PFSK-1 (cell line): ENCODE data around the gene POU2AF1.

Source experiments
- FOXP2 ChIP-seq: optimal IDR thresholded peaks from 2 replicates; pipeline ENCODE3; 2011; ENCODE audit warnings: borderline replicate concordance, control low read depth, inconsistent platforms; ENCODE audit not compliant: insufficient read depth; ENCODE audit errors: extremely low read length, extremely low read depth
- POLR2AphosphoS5 ChIP-seq: IDR thresholded peaks from 2 replicates; pipeline ENCODE4 v1.6.1; 2012; ENCODE audit warnings: low read depth, mild to moderate bottlenecking, control low read depth, low read length, moderate library complexity
- REST ChIP-seq, 2 experiments: IDR thresholded peaks; 2 replicates each; pipeline versions ENCODE4 v1.6.1 to v1.8.0; 2011 to 2012; ENCODE audit warnings: low read depth in 2 of 2, low read length in 2 of 2, control low read depth in 1 of 2, inconsistent platforms in 1 of 2, mild to moderate bottlenecking in 1 of 2, moderate library complexity in 1 of 2; ENCODE audit not compliant: insufficient read depth in 1 of 2
- SIN3A ChIP-seq: IDR thresholded peaks from 2 replicates; pipeline ENCODE4 v1.6.1; 2012; ENCODE audit warnings: mild to moderate bottlenecking, low read length, moderate library complexity, borderline replicate concordance; ENCODE audit not compliant: insufficient read depth
- TAF1 ChIP-seq: IDR thresholded peaks from 2 replicates; pipeline ENCODE4 v1.6.1; 2012; ENCODE audit warnings: low read length, control low read depth, borderline replicate concordance; ENCODE audit not compliant: insufficient read depth

The POU2AF1 gene

GRCh38 chr11:111393096-111393495 is 14.0 kb upstream of the POU2AF1 start:
- no peak for TF ChIP-seq TAF1

GRCh38 chr11:111392552-111392951 is 13.5 kb upstream of the POU2AF1 start:
- TF ChIP-seq POLR2AphosphoS5 = no peak
- TF ChIP-seq FOXP2 = no peak
- TF ChIP-seq TAF1 = no peak
- TF ChIP-seq REST (IDR thresholded peaks at IDR 0.05; ENCODE audit: insufficient read depth in 1 of 2, low read depth in 2 of 2, low read length in 2 of 2) = no peak
- no peak for TF ChIP-seq SIN3A

- TF ChIP-seq TAF1 = no peak
- TF ChIP-seq POLR2AphosphoS5 = no peak
- TF ChIP-seq FOXP2 = no peak
- no peak for TF ChIP-seq REST (IDR thresholded peaks at IDR 0.05; ENCODE audit: insufficient read depth in 1 of 2, low read depth in 2 of 2, low read length in 2 of 2)
- no peak for TF ChIP-seq SIN3A
Measured at GRCh38 chr11:111391328-111392124, 12.5 kb upstream of the POU2AF1 start.

- no peak for TF ChIP-seq SIN3A
- TF ChIP-seq POLR2AphosphoS5 = no peak
- TF ChIP-seq TAF1 = no peak
- no peak for TF ChIP-seq FOXP2
- no peak for TF ChIP-seq REST (IDR thresholded peaks at IDR 0.05; ENCODE audit: insufficient read depth in 1 of 2, low read depth in 2 of 2, low read length in 2 of 2)
Measured at GRCh38 chr11:111388842-111389241, 9.8 kb upstream of the POU2AF1 start.

GRCh38 chr11:111388420-111388819 is 9.3 kb upstream of the POU2AF1 start:
- TF ChIP-seq TAF1 = no peak
- TF ChIP-seq FOXP2 = no peak

- TF ChIP-seq REST (IDR thresholded peaks at IDR 0.05; ENCODE audit: insufficient read depth in 1 of 2, low read depth in 2 of 2, low read length in 2 of 2) (no peak), TAF1 (no peak), POLR2AphosphoS5 (no peak), SIN3A (no peak), FOXP2 (no peak)
Measured at GRCh38 chr11:111387363-111387762, 8.3 kb upstream of the POU2AF1 start.
